NCI-H69 (cell line): ENCODE results near the gene ZRSR2.
"Not testable (repeated sequence)": the region's sequence is repeated elsewhere in the genome, so short reads cannot be mapped to it uniquely, and the experiment has no call there.

Experiments used
- DNase-seq: peaks from one replicate; lab custom pipeline; 2025; lab: John Stamatoyannopoulos, UW

ZRSR2 gene, protein sequence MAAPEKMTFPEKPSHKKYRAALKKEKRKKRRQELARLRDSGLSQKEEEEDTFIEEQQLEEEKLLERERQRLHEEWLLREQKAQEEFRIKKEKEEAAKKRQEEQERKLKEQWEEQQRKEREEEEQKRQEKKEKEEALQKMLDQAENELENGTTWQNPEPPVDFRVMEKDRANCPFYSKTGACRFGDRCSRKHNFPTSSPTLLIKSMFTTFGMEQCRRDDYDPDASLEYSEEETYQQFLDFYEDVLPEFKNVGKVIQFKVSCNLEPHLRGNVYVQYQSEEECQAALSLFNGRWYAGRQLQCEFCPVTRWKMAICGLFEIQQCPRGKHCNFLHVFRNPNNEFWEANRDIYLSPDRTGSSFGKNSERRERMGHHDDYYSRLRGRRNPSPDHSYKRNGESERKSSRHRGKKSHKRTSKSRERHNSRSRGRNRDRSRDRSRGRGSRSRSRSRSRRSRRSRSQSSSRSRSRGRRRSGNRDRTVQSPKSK

GRCh38 chrX:15789979-15790768, at the start of gene ZRSR2:
Gene ZRSR2 (plus strand): TSS chrX:15790484. CDS start chrX:15790496, 12 bp downstream.
- peak; percentile 90 for DNase-seq

- peak; percentile 36 for DNase-seq
Observed at GRCh38 chrX:15744181-15744867, 46.0 kb upstream of the ZRSR2 start.

GRCh38 chrX:15745179-15745578, 45.1 kb upstream of the ZRSR2 start:
- DNase-seq, result no peak

GRCh38 chrX:15746651-15747050, 43.6 kb upstream of the ZRSR2 start:
- DNase-seq, result not testable (repeated sequence)

DNA sequence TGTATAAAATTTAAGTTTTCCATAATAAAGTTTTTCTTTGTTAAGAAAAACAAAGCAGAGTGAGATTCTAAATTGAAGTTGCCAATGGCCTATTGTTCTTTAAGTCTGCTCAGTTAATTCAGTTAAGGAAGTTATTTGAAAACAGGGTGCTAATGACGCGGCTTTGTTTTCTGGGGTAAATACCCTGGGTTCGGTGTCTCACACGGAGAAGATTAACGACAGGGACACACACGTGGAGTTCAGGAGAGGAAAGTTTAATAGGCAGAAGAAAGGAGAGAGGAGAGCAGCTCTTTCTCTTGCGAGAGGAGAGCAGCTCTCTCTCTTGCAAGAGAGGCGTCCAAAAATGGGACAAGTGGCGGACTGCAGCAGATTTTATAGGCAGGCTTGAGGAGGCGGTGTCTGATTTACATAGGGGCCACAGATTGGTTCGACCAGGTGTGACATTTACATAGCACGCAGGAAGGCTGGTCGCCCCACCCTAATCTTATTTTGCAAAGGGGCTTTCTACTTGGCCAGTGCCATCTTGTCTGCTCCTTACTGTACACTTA, 42.6 kb upstream of the ZRSR2 start:
- DNase-seq, result no peak

DNA sequence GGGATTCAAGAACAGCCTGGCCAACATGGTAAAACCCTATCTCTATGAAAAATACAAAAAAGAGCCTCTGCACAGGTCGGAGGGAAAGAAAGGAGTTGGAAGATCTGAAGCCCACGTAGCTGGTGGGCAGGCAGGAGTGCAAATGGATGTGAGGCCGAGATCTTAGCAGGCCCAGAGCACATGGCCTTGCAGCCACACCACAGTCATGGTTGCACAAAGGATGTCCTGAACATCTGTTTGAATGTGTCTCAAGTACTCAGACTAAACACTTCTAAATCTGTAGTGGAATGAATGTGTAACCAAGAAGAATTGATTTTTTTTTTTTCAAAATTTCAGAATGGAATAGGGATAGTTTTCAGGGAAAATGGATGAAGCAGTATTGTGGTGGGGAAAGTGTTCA, 41.4 kb upstream of the ZRSR2 start:
- no peak for DNase-seq

DNA sequence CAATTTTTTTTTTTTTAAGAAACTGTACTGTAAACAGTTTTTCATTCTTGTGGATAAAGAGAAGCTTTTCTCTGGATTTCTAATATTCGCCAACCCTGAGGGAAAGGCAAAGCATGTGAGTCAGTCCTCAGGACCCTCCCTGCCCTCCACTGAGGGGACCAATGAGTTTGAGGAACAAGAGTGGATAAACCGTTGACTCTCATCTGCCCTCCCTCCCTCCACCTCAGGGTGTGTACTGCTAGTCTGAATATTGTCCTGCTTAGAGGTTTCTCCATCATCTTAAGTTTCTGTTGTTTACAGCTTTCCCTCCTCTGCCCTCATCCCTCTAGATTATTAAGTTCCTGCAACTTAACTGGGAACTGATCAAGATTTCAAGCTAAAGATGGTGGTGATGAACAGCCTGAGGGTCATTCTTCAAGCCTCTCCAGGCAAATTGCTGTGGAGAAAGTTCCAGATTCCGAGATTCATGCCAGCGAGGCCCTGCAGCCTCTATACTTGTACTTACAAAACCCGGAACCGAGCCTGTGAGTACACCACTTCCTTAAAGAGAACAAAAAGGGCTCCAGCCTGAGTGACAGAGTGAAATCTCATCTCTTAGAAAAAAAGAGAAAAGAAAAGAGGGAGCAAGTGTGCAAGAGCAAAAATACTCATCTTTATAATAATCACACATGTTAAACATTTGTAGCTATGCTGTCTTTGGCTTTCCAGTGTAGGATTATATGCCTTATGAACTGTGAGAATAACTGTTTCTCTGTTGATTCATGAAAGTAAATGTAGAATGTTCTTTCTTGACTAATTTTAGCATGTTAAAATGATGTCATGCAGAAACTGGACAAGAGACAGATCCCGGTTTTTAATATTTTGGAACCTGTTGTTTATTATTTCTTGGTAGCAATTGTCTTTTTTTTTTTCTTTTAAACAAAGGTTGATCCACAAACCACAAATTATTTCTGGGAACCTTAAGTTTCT, 40.4 kb upstream of the ZRSR2 start:
- DNase-seq, result no peak

- no peak for DNase-seq
Observed at GRCh38 chrX:15750611-15751154, 39.6 kb upstream of the ZRSR2 start.

DNA sequence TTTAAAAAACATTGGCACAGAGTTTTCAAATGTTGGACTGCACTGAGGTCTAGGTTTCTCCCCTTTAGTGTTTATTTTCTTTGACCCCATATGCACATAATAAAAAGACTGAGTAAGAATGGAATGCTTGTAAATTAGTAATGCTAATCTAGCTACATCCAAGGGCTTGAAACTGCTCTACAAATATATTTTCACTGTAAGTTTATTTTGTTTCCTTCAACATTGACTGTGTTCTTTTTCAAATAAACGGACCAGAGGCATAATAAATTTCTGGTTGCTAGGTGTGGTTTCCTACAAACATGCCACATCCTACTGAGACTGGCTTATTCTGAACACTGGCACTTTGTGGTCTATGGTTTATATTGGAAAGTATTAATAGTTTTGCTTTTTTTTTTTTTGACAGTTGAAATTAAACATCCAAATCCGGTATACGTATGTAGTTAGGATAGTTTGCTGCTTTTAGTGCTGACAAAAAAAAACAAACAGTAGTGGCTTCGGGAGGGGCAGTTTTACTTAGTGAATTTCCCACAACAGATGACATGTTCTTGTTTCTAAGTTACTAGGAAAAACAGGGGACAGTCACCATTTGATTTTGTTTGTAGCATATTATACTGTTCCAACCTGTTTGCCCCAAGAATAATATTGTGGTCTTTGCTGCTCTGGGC, 39.0 kb upstream of the ZRSR2 start:
- no peak for DNase-seq

DNA sequence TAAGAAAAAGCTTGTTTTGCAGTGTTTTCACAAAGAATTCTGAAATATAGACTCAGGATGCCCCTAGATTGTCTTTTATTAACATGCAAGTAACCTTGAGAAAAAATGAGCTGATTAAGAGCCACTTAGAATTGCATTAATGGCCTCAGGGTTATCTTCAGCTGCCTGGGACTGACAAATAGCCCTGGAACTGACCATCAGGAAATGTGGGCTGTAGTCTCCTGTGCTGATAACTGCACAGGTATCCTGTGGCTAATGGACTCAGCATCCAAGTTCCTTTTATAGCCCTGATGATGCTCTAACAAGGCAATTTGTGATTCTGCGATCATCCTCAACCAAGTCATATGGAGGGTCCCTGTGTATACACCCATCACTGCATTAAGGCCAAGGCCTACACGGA, 35.2 kb upstream of the ZRSR2 start:
- DNase-seq, result no peak

- no peak for DNase-seq
Observed at GRCh38 chrX:15758140-15758539, 32.1 kb upstream of the ZRSR2 start.

DNA sequence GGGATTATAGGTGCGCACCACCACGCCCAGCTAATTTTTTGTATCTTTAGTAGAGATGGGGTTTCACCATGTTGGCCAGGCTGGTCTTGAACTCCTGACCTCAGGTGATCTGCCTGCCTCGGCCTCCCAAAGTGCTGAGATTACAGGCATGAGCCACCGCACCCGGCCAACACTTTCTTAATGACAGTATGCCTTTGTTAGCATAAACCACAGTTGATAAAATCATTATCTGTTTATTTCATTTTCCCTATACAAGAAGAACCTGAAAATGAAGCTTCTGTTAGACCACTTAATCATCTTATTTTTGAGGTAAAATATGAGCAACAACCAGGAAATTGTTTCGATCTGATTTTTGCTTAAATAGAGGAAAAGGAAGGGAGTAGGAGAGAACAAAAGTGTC, 30.4 kb upstream of the ZRSR2 start:
- DNase-seq, result not testable (repeated sequence)

DNA sequence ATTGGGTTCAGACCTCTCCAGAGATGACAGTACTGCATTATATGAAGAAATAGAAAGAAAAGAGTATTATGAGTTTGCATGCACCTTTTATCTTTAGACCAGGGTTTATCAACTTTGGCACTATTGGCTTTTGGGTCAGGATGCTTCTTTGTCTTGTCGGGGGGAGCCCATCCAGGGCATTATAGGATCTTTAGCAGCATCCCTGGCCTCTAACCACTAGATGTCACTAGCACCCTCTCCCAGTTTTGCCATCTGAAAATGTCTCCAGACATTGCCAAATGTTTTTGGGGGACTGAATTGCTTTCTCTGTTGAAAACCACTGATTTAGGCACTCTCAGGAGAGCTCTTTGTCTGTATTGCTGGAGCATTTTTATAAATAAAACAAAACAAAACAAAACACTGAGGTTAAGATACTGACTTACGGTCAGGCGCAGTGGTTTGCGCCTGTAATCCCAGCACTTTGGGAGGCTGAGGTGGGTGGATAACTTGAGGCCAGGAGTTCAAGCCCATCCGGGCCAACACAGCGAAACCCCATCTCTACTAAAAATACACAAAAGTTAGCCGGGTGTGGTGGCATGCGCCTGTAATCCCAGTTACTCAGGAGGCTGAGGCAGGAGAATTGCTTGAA, 28.6 kb upstream of the ZRSR2 start:
- DNase-seq, result peak; percentile 41

GRCh38 chrX:15769300-15769954, 20.9 kb upstream of the ZRSR2 start:
- peak; percentile 19 for DNase-seq

- DNase-seq, result no peak
Observed at GRCh38 chrX:15781961-15782699, 8.2 kb upstream of the ZRSR2 start.

DNA sequence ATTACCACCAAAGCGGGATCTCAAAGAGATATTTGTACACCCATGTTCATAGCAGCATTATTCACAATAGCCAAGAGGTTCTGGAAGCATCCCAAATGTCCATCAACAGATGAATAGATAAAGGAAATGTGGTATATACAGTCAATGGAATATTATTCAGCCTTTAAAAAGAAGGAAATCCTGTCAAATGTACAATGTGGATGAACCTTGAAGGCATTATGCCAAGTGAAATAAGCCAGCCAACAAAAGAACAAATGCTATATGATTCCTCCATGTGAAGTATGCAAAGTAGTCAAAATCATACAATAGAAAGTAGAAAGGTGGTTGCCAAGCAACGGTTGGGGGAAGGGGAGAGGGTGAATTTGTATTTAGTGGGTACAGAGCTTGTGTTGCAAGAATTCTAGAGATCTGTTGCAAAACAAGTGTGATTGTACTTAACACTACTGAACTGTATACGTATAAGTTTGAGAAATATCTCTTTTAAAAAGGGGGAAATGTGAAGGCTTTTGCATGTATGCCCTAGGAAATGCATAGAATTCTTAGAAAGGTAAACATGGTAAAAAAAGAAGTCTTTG, 5.0 kb upstream of the ZRSR2 start:
- DNase-seq, result no peak

DNA sequence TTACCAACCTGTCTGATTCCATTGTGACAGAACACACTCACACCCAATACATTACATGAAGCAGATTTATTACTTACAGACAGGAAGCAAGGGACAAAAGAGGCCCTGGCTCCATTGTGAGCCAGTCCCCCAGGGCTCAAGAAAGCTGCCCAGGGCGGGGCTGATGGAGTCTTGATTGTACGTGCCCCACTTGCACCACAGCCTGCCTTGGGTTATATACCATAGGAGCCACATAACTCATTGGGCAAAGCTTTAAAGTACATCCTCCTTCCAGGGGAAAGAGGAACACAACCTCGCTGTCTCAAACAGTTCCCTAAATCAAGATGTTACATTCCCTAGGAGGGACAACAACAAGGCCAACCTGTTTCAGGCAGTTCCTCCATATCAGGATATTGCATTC, 3.4 kb upstream of the ZRSR2 start:
- DNase-seq, result peak; percentile 84

DNA sequence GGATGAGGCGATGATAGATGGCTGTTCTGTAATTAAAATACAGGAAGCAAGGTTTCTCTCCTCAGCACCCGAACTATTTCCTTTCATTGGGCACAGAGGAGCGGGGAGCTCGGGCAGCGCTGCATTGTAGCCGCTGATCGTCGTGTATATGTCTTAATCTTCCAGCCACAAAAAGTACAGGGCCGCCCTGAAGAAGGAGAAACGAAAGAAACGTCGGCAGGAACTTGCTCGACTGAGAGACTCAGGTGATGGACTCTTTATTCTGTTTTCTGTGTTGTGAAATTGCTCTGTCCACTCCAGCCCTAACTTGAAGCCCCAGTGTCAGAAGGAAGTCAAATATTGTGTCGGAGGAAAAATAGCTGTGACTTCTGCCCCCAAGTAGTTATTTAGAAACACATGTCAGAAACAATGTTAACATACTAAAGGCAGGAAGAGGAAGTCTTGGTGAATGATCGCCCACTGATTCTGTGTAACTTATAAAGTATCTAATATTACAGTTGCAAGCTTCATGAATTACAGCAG, 546 bp downstream of the ZRSR2 start:
- DNase-seq, result no peak
